Thoracic aorta endothelial cell (primary cell): Measurements from ENCODE around the gene WNK2. TPM values are rescaled to one million over a fixed set of nuclear protein-coding genes. Genes with fewer than 3 reads are reported as not detected.

ENCODE experiments used
- total RNA-seq: library from RNA; depleted of rRNA; stranded (reverse); fragments of >200 nt; gene quantifications from 2 replicates; pipeline ENCODE4 v1.2.3, GENCODE V29; 2012

WNK2 gene
- total RNA-seq, result under 0.01 and 0.07 TPM in 2 replicates

DNA sequence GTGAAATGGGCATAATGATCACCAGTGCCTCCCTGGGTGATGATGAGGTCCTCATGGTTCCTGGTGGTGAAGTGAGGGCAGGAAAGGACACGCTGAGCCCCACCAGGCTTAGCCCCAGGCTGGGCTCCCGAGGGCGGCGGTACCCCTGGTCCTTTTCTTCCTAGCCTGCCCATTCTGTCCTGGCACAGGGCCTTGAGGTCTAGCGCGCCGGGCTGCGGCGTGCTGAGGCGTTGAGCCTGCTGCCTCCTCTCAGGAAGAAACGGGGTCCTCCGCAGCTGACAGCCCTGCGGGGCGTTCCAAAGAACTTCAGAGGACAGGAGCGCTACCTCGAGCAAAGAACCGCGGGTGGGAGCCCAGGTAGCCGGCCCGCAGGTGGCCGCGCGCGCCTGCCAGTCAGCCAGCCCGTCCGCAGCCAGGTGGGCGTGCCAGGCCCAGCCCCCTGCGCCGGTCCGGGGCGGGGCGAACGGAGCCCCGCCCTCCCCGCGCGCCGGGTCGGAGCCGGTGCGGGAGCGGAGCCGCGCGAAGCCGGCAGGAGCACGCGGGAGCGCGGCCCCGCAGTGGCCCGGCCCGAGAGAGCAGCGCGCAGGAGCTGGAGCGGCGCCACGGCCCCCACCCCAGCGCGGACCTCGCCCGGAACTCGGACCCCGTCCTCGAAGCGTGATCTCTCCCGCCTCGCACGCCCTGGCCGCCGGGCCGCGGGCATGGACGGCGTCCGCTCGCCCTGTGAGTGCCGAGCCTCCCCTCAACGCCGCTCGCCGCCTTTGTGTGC, at the start of gene WNK2:
TSS of gene WNK2 (plus strand) at position 477 of the 769 bp plus-strand sequence. CDS start 791 bp downstream, outside the sequence.

Other genes starting within 250 kb of the WNK2 start
- not detected in 2 replicates for gene FGD3, start 236.6 kb upstream of the WNK2 start, total RNA-seq
- 0.13 and 0.22 TPM in 2 replicates for gene SUSD3, start 125.4 kb upstream of the WNK2 start, total RNA-seq
- gene CARD19, start 87.9 kb upstream of the WNK2 start, total RNA-seq, result 52.3 and 68.4 TPM in 2 replicates
- gene NINJ1, start 49.9 kb upstream of the WNK2 start, total RNA-seq, result 19.7 and 35.0 TPM in 2 replicates